ENCODE measurements around the gene HOXA5. TPM values are rescaled to one million over a fixed set of nuclear protein-coding genes. Genes with fewer than 3 reads are reported as not detected.

HOXA5 gene
- total and polyA plus RNA-seq, 10 of the 15 experiments (the other 5 are each of a cell fraction or from before 2014, with no cell fraction given): 0.05 to 0.13 TPM; not detected in 8

GRCh38 chr7:27181795-27182275 is 38.4 kb upstream of the HOXA5 start (continued):
- no peak for TF ChIP-seq RELB (IDR thresholded peaks at IDR 0.05; ENCODE audit: low read depth)
- no peak for TF ChIP-seq PAX5 (IDR thresholded peaks at IDR 0.05; ENCODE audit: borderline replicate concordance, low read depth, low read length)

- Histone ChIP-seq H3K36me3 (ENCODE audit: control insufficient read depth in 2 of 2, insufficient read depth in 2 of 2, low read length in 1 of 2) (no peaks in the 10 kb centered on the region), H3K27ac (ENCODE audit: control insufficient read depth, insufficient read depth) (no peak overlapping the region), H2AFZ (ENCODE audit: control insufficient read depth, low read depth, low read length) (no peak overlapping the region), H3K79me2 (ENCODE audit: control insufficient read depth, insufficient read depth, low read length) (no peaks in the 10 kb centered on the region), H3K4me3 (no peak overlapping the region), H3K4me1 (ENCODE audit: control insufficient read depth, insufficient read depth, low read length) (no peaks in the 10 kb centered on the region), H3K9me3 (replicated peaks; ENCODE audit: control insufficient read depth, insufficient read depth, low read length) (no peaks in the 10 kb centered on the region; the same call in 2 of the 3 replicates), H3K4me2 (ENCODE audit: control insufficient read depth, insufficient read depth) (no peak overlapping the region), H3K9ac (ENCODE audit: control insufficient read depth, insufficient read depth, low read length) (no peak overlapping the region), H4K20me1 (ENCODE audit: control insufficient read depth, insufficient read depth) (no peaks in the 10 kb centered on the region), H3K27me3 (replicated peaks in 1 of 2; ENCODE audit: control insufficient read depth in 2 of 2, insufficient read depth in 2 of 2, low read length in 1 of 2) (peaks cover 18 to 32% of the 10 kb centered on the region in 2 experiments)
- intact Hi-C loops (cut with micrococcal nuclease; ENCODE audit: unreplicated experiment) (no loop called here), in situ Hi-C loops (cut with MboI) (no loop called here)
- no peak for DNase-seq (ENCODE audit: low read depth, low spot score)
- ChIA-PET CTCF (interaction anchor here (1.1 to 2.0 kb wide), 6 partner anchors 10 to 1286 kb away, joined by 3 to 5 read pairs (median 4); no protein-coding TSS in a partner anchor), POLR2A (no interaction called here), SMC1A (ENCODE audit: uncharacterized antibody, unreplicated experiment) (interaction anchor here (0.6 to 1.5 kb wide), 2 partner anchors 340 to 1288 kb away, joined by 3 to 5 read pairs; no protein-coding TSS in a partner anchor), RAD21 (ENCODE audit: unreplicated experiment) (no interaction called here)
- BruUV-seq (replicated peaks): no TSS peak
- 42% methylated on average over 12 of the region's 12 CpGs for WGBS (ENCODE audit: insufficient coverage, insufficient replicate concordance, low lambda C conversion rate, missing lambda C conversion rate)
- no peak for FAIRE-seq
- ATAC-seq: no peak
- TF ChIP-seq CUX1 (IDR thresholded peaks at IDR 0.05; ENCODE audit: insufficient replicate concordance, low read depth, low read length): no peak
- TF ChIP-seq ETV6 (conservative IDR thresholded peaks at IDR 0.05 in 1 of 2, IDR thresholded peaks at IDR 0.05 in 1 of 2; ENCODE audit: borderline replicate concordance in 1 of 2, low read depth in 1 of 2): no peak
- TF ChIP-seq POLR2A (IDR thresholded peaks at IDR 0.05; ENCODE audit: low read depth, low read length): no peak
- no peak for TF ChIP-seq BCL3 (IDR thresholded peaks at IDR 0.05; ENCODE audit: borderline replicate concordance, insufficient read depth, low read depth, low read length, poor library complexity, severe bottlenecking)
- no peak for TF ChIP-seq CEBPB (IDR thresholded peaks at IDR 0.05; ENCODE audit: borderline replicate concordance in 1 of 2, low read depth in 2 of 2, low read length in 2 of 2)
- no peak for TF ChIP-seq ZBTB33 (IDR thresholded peaks at IDR 0.05)
Observed at GRCh38 chr7:27180431-27181420, 37.2 kb upstream of the HOXA5 start.
